Measurements from ENCODE around the gene MARVELD1.

The MARVELD1 gene

GRCh38 chr10:97708976-97709946 lies 4.3 kb upstream of the MARVELD1 start:
- Mint-ChIP-seq H3K9me3 (no peaks in the 10 kb centered on the region), H3K4me3 (no peak overlapping the region), H3K4me1 (peaks cover 8% of the 10 kb centered on the region), H3K27me3 (peaks cover 17% of the 10 kb centered on the region), H3K27ac (peak overlapping the region; percentile 30), H3K36me3 (no peaks in the 10 kb centered on the region)

- Mint-ChIP-seq H3K4me1 (peaks cover 12% of the 10 kb centered on the region), H3K9me3 (no peaks in the 10 kb centered on the region), H3K4me3 (peak overlapping the region; percentile 61), H3K27ac (no peak overlapping the region), H3K36me3 (no peaks in the 10 kb centered on the region), H3K27me3 (peaks cover 15% of the 10 kb centered on the region)
Measured at GRCh38 chr10:97711640-97712572, 1.6 kb upstream of the MARVELD1 start.

DNA sequence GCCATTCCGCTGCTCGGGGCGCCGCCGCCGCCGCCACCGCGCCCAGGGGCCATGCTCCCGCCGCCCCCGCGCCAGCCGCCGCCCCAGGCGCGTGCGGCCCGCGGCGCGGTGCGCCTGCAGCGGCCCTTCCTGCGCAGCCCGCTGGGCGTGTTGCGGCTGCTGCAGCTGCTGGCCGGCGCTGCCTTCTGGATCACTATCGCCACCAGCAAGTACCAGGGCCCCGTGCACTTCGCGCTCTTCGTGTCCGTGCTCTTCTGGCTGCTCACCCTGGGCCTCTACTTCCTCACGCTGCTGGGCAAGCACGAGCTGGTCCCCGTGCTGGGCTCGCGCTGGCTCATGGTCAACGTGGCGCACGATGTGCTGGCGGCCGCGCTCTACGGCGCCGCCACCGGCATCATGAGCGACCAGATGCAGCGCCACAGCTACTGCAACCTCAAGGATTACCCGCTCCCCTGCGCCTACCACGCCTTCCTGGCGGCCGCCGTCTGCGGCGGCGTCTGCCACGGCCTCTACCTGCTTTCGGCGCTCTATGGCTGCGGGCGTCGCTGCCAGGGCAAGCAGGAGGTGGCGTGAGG lies 383 bp downstream of the MARVELD1 start:
- H3K27me3 Mint-ChIP-seq, result peaks cover 13% of the 10 kb centered on the region

GRCh38 chr10:97714401-97715258 lies 1.1 kb downstream of the MARVELD1 start:
- Mint-ChIP-seq H3K9me3 (no peaks in the 10 kb centered on the region), H3K27ac (peak overlapping the region; percentile 84), H3K27me3 (peaks cover 8% of the 10 kb centered on the region), H3K4me1 (peaks cover 12% of the 10 kb centered on the region), H3K36me3 (no peaks in the 10 kb centered on the region), H3K4me3 (peak overlapping the region; percentile 97)

More for the DNA sequence above, 383 bp downstream of the MARVELD1 start:
- Mint-ChIP-seq H3K27ac (peak overlapping the region; percentile 84), H3K9me3 (no peaks in the 10 kb centered on the region), H3K4me1 (peaks cover 12% of the 10 kb centered on the region), H3K36me3 (no peaks in the 10 kb centered on the region), H3K4me3 (peak overlapping the region; percentile 97)

- Mint-ChIP-seq H3K4me1 (peaks cover 12% of the 10 kb centered on the region), H3K36me3 (no peaks in the 10 kb centered on the region), H3K9me3 (no peaks in the 10 kb centered on the region), H3K27ac (no peak overlapping the region), H3K4me3 (peak overlapping the region; percentile 97), H3K27me3 (peaks cover 6% of the 10 kb centered on the region)
Measured at GRCh38 chr10:97715259-97715874, 1.8 kb downstream of the MARVELD1 start.

- Mint-ChIP-seq H3K9me3 (no peaks in the 10 kb centered on the region), H3K36me3 (no peaks in the 10 kb centered on the region), H3K4me3 (no peak overlapping the region), H3K27me3 (peaks cover 4% of the 10 kb centered on the region), H3K27ac (no peak overlapping the region), H3K4me1 (peaks cover 12% of the 10 kb centered on the region)
Measured at GRCh38 chr10:97717627-97718026, 4.1 kb downstream of the MARVELD1 start.

DNA sequence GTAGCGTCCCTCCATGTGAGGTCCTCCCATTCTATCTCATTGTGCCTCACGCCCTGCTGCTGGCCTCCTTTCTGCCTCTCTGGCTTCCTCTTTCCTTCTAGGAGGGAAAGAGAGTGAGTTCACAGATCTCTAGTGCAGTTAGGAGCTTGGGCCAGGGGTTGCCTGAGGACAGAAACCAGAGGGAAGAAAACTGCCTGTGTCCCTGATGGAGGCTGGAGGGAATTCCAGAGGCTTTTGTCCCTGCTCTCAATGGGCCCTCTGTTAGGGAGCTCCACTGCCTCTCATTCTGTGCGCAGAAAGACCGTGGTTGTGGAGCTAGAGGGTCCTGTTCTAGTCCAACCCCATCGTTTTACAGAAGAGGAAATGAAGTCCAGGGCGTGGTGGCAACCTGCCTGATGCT lies 4.6 kb downstream of the MARVELD1 start:
- Mint-ChIP-seq H3K4me3 (no peak overlapping the region), H3K27me3 (no peaks in the 10 kb centered on the region), H3K36me3 (no peaks in the 10 kb centered on the region), H3K4me1 (peaks cover 8% of the 10 kb centered on the region), H3K9me3 (no peaks in the 10 kb centered on the region), H3K27ac (no peak overlapping the region)

DNA sequence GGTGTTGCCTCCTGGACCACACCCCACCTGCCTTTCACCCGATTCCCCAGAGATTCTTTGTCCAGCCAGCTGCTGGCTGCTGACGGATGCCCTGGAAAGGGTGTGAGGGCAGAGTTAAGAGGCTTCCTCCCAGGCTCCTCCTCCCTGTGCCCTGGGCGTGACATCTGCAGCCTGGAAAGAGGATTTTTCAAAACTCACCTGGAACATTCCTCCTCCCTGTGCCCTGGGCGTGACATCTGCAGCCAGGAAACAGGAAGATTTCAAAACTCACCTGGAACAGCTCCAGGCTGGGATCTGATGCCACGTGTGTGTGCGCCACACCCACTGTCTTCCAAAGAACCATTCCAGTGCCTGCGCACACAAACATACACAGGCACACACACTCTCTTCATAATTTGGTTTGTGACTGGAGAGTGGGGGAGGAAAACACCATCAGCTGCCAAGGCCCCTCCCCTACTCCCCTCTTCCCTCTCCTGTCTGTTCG lies 5.2 kb downstream of the MARVELD1 start:
- Mint-ChIP-seq H3K36me3 (no peaks in the 10 kb centered on the region), H3K27me3 (no peaks in the 10 kb centered on the region), H3K4me3 (no peak overlapping the region), H3K27ac (no peak overlapping the region), H3K4me1 (peaks cover 8% of the 10 kb centered on the region), H3K9me3 (no peaks in the 10 kb centered on the region)

GRCh38 chr10:97719602-97720001 lies 6.1 kb downstream of the MARVELD1 start:
- H3K4me3 Mint-ChIP-seq, result no peak overlapping the region
- peaks cover 4% of the 10 kb centered on the region for H3K4me1 Mint-ChIP-seq
- H3K9me3 Mint-ChIP-seq, result no peaks in the 10 kb centered on the region
- H3K36me3 Mint-ChIP-seq, result no peaks in the 10 kb centered on the region
- no peak overlapping the region for H3K27ac Mint-ChIP-seq
- H3K27me3 Mint-ChIP-seq, result no peaks in the 10 kb centered on the region

DNA sequence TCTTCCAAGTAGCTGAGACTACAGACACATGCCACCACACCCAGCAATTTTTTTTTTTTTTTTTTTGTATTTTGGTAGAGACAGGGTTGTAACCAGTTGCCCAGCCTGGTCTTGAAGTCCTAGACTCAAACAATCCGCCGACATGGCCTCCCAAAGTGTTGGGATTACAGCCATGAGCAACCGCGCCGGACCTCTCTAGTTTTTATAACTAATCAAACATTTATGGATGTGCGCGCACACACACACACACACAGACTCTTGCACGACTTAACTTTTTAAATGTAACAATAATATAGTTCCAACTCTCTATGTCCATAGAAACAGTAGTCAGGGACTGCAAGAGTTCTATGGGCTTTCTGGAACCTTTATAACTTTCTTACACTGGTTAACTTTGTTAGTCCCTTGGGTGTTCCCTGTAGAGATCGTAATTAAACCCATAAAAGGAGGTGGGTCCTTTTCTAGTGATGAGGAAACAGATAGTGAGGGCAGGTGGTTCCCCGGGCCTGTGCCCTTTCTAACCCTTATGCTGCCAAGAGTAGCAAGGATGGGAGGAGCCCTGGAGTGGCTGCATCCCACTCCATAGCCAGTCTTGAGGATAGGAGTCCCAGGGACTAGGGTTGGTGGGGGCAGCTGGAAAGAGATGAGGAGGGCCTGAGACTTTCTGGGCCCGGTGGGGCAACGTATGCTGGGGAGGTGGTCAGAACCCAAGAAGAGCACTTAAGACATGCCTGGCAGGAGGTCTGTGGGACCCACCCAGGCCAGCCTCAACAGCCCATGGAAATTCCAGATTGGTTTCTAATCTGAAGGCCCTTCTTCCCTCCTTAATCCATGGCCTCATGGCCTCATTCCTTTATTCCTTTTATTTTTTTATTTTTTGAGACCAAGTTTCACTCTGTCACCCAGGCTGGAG lies 8.6 kb downstream of the MARVELD1 start:
- Mint-ChIP-seq H3K4me3 (no peak overlapping the region), H3K27me3 (no peaks in the 10 kb centered on the region), H3K36me3 (no peaks in the 10 kb centered on the region), H3K9me3 (no peaks in the 10 kb centered on the region), H3K4me1 (no peaks in the 10 kb centered on the region), H3K27ac (no peak overlapping the region)

DNA sequence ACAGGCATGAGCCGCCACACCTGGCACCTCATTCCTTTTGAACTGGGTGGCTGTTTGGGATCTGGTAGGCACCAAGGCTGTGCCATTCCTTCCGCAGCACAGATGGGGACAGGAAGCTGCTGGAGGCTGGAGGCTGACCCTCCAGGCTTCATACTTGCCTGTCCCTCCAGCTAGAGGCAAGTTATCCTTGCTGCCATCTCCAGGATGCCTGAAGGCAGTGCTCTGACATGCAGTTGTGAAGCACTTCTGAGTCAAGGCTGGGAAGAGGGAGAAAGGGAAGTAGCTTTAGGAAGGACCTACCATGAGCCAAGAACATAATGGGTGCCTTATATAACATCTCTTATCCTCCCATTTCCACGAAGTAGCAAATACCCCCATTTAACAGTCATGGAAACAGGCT lies 9.5 kb downstream of the MARVELD1 start:
- Mint-ChIP-seq H3K4me1 (no peaks in the 10 kb centered on the region), H3K9me3 (no peaks in the 10 kb centered on the region), H3K36me3 (no peaks in the 10 kb centered on the region)

GRCh38 chr10:97724341-97724941 lies 10.9 kb downstream of the MARVELD1 start:
- H3K9me3 Mint-ChIP-seq, result no peaks in the 10 kb centered on the region
- H3K36me3 Mint-ChIP-seq, result no peaks in the 10 kb centered on the region
- no peak overlapping the region for H3K27ac Mint-ChIP-seq
- H3K4me3 Mint-ChIP-seq, result no peak overlapping the region
- no peaks in the 10 kb centered on the region for H3K4me1 Mint-ChIP-seq
- peaks cover 2% of the 10 kb centered on the region for H3K27me3 Mint-ChIP-seq

More for the DNA sequence above, 9.5 kb downstream of the MARVELD1 start:
- H3K4me3 Mint-ChIP-seq, result no peak overlapping the region
- no peak overlapping the region for H3K27ac Mint-ChIP-seq
- no peaks in the 10 kb centered on the region for H3K27me3 Mint-ChIP-seq

DNA sequence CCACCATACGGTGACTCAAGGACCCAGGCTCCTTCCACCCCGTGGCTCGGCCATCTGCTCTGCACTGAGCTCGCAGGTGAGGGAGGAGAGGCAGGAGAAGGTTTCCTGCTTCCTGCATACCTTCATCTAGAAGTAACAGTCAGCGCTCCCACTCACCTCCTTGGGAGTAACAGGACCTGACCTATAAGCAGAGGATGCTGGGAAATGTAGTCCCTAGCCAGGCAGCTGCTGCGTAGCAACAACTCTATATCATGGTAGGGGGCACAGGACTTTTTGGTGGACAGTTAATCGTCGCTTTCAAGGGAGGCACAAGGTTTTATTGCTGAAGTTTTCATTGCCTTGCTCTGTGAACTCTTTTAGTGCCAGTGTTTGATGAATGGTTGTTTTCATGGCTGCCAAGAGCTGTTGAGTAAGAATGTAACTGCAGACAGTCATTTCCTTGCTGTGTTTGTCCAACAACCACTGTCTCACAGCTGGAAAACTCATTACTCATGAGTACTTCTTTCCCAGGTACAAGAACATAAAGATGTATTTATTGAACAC lies 13.2 kb downstream of the MARVELD1 start:
- Mint-ChIP-seq H3K4me3 (no peak overlapping the region), H3K27me3 (peaks cover 2% of the 10 kb centered on the region), H3K27ac (no peak overlapping the region), H3K9me3 (no peaks in the 10 kb centered on the region), H3K4me1 (no peaks in the 10 kb centered on the region), H3K36me3 (no peaks in the 10 kb centered on the region)
